ENCODE measurements around the gene ERC2. TPM values are rescaled to one million over a fixed set of nuclear protein-coding genes. Genes with fewer than 3 reads are reported as not detected.
A peak's percentile ranks its signal among the peaks of the same experiment; 100 is the strongest.

The ERC2 gene
- total RNA-seq, 4 donors from 2014 or later, result 5.3 to 8.8 (median 7.8) TPM

DNA sequence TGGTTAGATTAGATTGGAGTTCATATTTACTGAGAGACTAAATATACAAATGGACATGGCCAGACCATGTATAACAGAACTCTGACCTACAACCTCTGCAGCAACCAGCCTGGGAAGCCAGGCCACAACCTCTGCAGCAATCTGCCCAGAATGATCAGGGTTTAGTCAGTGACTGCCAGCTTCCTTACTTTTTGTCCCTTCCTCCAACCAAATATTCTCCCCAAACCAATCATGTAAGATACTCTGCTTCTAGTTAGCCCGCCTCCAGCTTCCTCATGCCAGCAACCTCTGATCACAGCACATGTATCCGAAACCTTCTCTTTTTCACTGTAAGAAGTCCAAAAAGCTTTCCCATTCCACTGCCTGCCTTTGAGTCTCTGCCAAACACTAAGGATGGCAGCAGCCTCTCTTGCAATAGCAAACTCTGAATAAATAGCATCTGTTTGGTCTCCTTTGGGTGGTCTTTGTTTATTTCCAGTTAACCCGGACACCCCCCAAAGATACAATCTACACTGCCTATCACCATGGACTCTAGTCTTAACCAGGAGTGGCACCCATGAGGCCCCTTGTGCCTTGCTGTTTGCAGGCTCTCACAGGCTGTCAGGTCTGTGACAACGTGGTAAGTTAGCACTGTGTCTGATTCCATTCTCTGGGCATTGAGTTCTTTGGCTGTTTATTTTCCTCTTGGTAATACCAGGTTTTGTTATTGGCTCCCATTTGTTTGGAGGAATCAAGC lies 102.2 kb downstream of the ERC2 start:
- WGBS, 2 donors, result 50 to 66% methylated on average over 4 of the region's 4 CpGs
- TF ChIP-seq, protein P1, sequence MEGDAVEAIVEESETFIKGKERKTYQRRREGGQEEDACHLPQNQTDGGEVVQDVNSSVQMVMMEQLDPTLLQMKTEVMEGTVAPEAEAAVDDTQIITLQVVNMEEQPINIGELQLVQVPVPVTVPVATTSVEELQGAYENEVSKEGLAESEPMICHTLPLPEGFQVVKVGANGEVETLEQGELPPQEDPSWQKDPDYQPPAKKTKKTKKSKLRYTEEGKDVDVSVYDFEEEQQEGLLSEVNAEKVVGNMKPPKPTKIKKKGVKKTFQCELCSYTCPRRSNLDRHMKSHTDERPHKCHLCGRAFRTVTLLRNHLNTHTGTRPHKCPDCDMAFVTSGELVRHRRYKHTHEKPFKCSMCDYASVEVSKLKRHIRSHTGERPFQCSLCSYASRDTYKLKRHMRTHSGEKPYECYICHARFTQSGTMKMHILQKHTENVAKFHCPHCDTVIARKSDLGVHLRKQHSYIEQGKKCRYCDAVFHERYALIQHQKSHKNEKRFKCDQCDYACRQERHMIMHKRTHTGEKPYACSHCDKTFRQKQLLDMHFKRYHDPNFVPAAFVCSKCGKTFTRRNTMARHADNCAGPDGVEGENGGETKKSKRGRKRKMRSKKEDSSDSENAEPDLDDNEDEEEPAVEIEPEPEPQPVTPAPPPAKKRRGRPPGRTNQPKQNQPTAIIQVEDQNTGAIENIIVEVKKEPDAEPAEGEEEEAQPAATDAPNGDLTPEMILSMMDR (IDR thresholded peaks at IDR 0.05), result no peak
- no peak for TF ChIP-seq POLR2A (IDR thresholded peaks at IDR 0.05)

GRCh38 chr3:56364665-56365064 lies 103.6 kb downstream of the ERC2 start:
- H3K36me3 ChIP-seq, result no peaks in the 10 kb centered on the region
- no peak overlapping the region for H3K27ac ChIP-seq
- TF ChIP-seq, protein P1 (IDR thresholded peaks at IDR 0.05), result no peak
- TF ChIP-seq POLR2A (IDR thresholded peaks at IDR 0.05), result no peak
- no peak for DNase-seq
- no peaks in the 10 kb centered on the region for H3K9me3 ChIP-seq
- no peaks in the 10 kb centered on the region for H3K4me1 ChIP-seq
- no peaks in the 10 kb centered on the region for H3K27me3 ChIP-seq
- intact Hi-C loops (cut with DNase I), result no loop called here
- H3K4me3 ChIP-seq (replicated peaks in 1 of 3), result no peak overlapping the region
- WGBS, 2 donors, result 90 to 91% methylated on average over 3 of the region's 3 CpGs

More for the DNA sequence above, 102.2 kb downstream of the ERC2 start:
- DNase-seq, result no peak
- H3K27me3 ChIP-seq, result no peaks in the 10 kb centered on the region
- intact Hi-C loops (cut with DNase I), result no loop called here
- no peaks in the 10 kb centered on the region for H3K36me3 ChIP-seq
- H3K9me3 ChIP-seq, result no peaks in the 10 kb centered on the region
- H3K4me3 ChIP-seq (replicated peaks in 1 of 3), result no peak overlapping the region
- H3K4me1 ChIP-seq, result no peaks in the 10 kb centered on the region
- no peak overlapping the region for H3K27ac ChIP-seq

GRCh38 chr3:56363720-56364119 lies 104.5 kb downstream of the ERC2 start:
- H3K36me3 ChIP-seq, result no peaks in the 10 kb centered on the region
- no peak for TF ChIP-seq POLR2A (IDR thresholded peaks at IDR 0.05)
- TF ChIP-seq, protein P1 (IDR thresholded peaks at IDR 0.05), result no peak
- WGBS, 2 donors, result 81 to 89% methylated on average over 1 of the region's 1 CpG
- no peak for DNase-seq
- intact Hi-C loops (cut with DNase I), result no loop called here
- H3K27me3 ChIP-seq, result no peaks in the 10 kb centered on the region
- no peaks in the 10 kb centered on the region for H3K4me1 ChIP-seq
- no peak overlapping the region for H3K27ac ChIP-seq
- no peaks in the 10 kb centered on the region for H3K9me3 ChIP-seq
- no peak overlapping the region for H3K4me3 ChIP-seq (replicated peaks in 1 of 3)

DNA sequence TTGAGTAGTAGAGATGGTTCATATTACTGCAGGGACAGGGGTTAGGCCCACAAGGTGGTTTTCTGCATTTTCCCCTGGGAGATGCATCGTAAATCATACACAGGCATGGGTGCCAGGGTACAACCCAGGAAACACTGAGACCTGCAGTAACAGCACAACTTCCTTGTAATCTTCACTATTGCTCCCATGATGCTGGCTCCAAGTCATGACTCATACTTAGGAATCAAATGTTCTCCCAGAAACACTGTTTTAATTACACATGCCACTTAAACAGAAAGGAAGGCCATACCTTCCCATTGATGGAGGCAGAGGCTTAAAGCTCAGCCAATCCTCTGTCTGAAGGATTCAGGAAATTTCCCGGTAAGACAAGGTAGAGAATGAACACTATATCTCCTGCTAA lies 106.5 kb downstream of the ERC2 start:
- Histone ChIP-seq H3K36me3 (no peaks in the 10 kb centered on the region), H3K4me1 (no peaks in the 10 kb centered on the region), H3K27me3 (no peaks in the 10 kb centered on the region), H3K9me3 (no peaks in the 10 kb centered on the region), H3K4me3 (replicated peaks in 1 of 3) (no peak overlapping the region), H3K27ac (no peak overlapping the region)
- DNase-seq, result no peak
- TF ChIP-seq, protein P1 (IDR thresholded peaks at IDR 0.05), result no peak
- TF ChIP-seq POLR2A (IDR thresholded peaks at IDR 0.05), result no peak
- intact Hi-C loops (cut with DNase I), result no loop called here
- WGBS, 2 donors, result 94 to 95% methylated on average over 2 of the region's 2 CpGs

GRCh38 chr3:56357266-56357665 lies 111.0 kb downstream of the ERC2 start:
- intact Hi-C loops (cut with DNase I), result no loop called here

More at GRCh38 chr3:56357266-56357665, 111.0 kb downstream of the ERC2 start:
- Histone ChIP-seq H3K4me1 (no peaks in the 10 kb centered on the region), H3K4me3 (replicated peaks in 1 of 3) (no peak overlapping the region), H3K27me3 (no peaks in the 10 kb centered on the region), H3K9me3 (no peaks in the 10 kb centered on the region), H3K27ac (no peak overlapping the region), H3K36me3 (no peaks in the 10 kb centered on the region)
- DNase-seq, result peak; percentile 4 to 57
- TF ChIP-seq, protein P1 (IDR thresholded peaks at IDR 0.05), result no peak
- TF ChIP-seq POLR2A (IDR thresholded peaks at IDR 0.05), result no peak
- WGBS, 2 donors, result 46 to 54% methylated on average over 3 of the region's 3 CpGs
